Endothelial cell (in vitro differentiated cells): ENCODE results near the gene DNAJC13. TPM values are rescaled to one million over a fixed set of nuclear protein-coding genes. Genes with fewer than 3 reads are reported as not detected.

Source experiments
- DNase-seq: peaks from one replicate; pipeline ENCODE4 v3.0.0; 2021; ENCODE audit warnings: low spot score
- H3K27ac Mint-ChIP-seq: one replicate; pipeline ENCODE4 v1.8.0; 2021; ENCODE audit warnings: mixed read lengths, inconsistent platforms; ENCODE audit not compliant: unreplicated experiment
- H3K27me3 Mint-ChIP-seq: one replicate; pipeline ENCODE4 v1.8.0; 2021; ENCODE audit warnings: mild to moderate bottlenecking, moderate library complexity, mixed read lengths, inconsistent platforms; ENCODE audit not compliant: unreplicated experiment
- H3K36me3 Mint-ChIP-seq: one replicate; pipeline ENCODE4 v1.8.0; 2021; ENCODE audit warnings: mild to moderate bottlenecking, low read depth, mixed read lengths, inconsistent platforms; ENCODE audit not compliant: unreplicated experiment
- H3K4me1 Mint-ChIP-seq: one replicate; pipeline ENCODE4 v1.8.0; 2021; ENCODE audit warnings: mild to moderate bottlenecking, mixed read lengths, inconsistent platforms; ENCODE audit not compliant: unreplicated experiment
- H3K4me3 Mint-ChIP-seq: one replicate; pipeline ENCODE4 v1.8.0; 2021; ENCODE audit warnings: mild to moderate bottlenecking, mixed read lengths, inconsistent platforms; ENCODE audit not compliant: unreplicated experiment
- H3K9me3 Mint-ChIP-seq: one replicate; pipeline ENCODE4 v1.8.0; 2021; ENCODE audit warnings: mixed read lengths, inconsistent platforms; ENCODE audit not compliant: unreplicated experiment
- CTCF ChIP-seq: fragments of 200-600 bp; sonication (generic); IDR thresholded peaks from one replicate; pipeline ENCODE4 v1.5.0; 2021; ENCODE audit warnings: antibody characterized with exemption; ENCODE audit not compliant: unreplicated experiment
- total RNA-seq: library from RNA; stranded (reverse); fragmentation: NEBNext Ultra II Directional; extraction: Animal tissue kit (Norgen Biotek cat#: 25700); gene quantifications from one replicate; pipeline ENCODE4 v1.2.1, GENCODE V29; 2021; ENCODE audit not compliant: unreplicated experiment

Gene DNAJC13
- total RNA-seq, 1 donor from 2014 or later, result 50.4 TPM

- DNase-seq, result no peak
- H3K4me1 Mint-ChIP-seq, result no peaks in the 10 kb centered on the region
- H3K4me3 Mint-ChIP-seq, result no peak overlapping the region
- H3K27ac Mint-ChIP-seq, result no peak overlapping the region
- H3K27me3 Mint-ChIP-seq, result no peaks in the 10 kb centered on the region
- no peak for TF ChIP-seq CTCF
- no peaks in the 10 kb centered on the region for H3K9me3 Mint-ChIP-seq
- H3K36me3 Mint-ChIP-seq, result no peaks in the 10 kb centered on the region
Observed at GRCh38 chr3:132378846-132379245, 38.5 kb upstream of the DNAJC13 start.

GRCh38 chr3:132380920-132381319, 36.4 kb upstream of the DNAJC13 start:
- Mint-ChIP-seq H3K36me3 (no peaks in the 10 kb centered on the region), H3K9me3 (no peaks in the 10 kb centered on the region), H3K27me3 (peaks cover 2% of the 10 kb centered on the region), H3K27ac (no peak overlapping the region), H3K4me1 (no peaks in the 10 kb centered on the region), H3K4me3 (no peak overlapping the region)
- TF ChIP-seq CTCF, result no peak
- no peak for DNase-seq

- Mint-ChIP-seq H3K4me3 (no peak overlapping the region), H3K4me1 (no peaks in the 10 kb centered on the region), H3K36me3 (no peaks in the 10 kb centered on the region), H3K27me3 (peaks cover 2% of the 10 kb centered on the region), H3K27ac (no peak overlapping the region), H3K9me3 (no peaks in the 10 kb centered on the region)
- no peak for TF ChIP-seq CTCF
- no peak for DNase-seq
Observed at GRCh38 chr3:132381348-132381944, 35.9 kb upstream of the DNAJC13 start.

- TF ChIP-seq CTCF, result no peak
- peaks cover 2% of the 10 kb centered on the region for H3K27me3 Mint-ChIP-seq
- no peak for DNase-seq
- no peaks in the 10 kb centered on the region for H3K9me3 Mint-ChIP-seq
- H3K27ac Mint-ChIP-seq, result no peak overlapping the region
- no peaks in the 10 kb centered on the region for H3K36me3 Mint-ChIP-seq
- no peaks in the 10 kb centered on the region for H3K4me1 Mint-ChIP-seq
- no peak overlapping the region for H3K4me3 Mint-ChIP-seq
Observed at GRCh38 chr3:132382267-132382666, 35.0 kb upstream of the DNAJC13 start.

- no peaks in the 10 kb centered on the region for H3K4me1 Mint-ChIP-seq
- H3K36me3 Mint-ChIP-seq, result no peaks in the 10 kb centered on the region
- no peak overlapping the region for H3K27ac Mint-ChIP-seq
Observed at GRCh38 chr3:132382688-132383194, 34.6 kb upstream of the DNAJC13 start.

More at GRCh38 chr3:132382688-132383194, 34.6 kb upstream of the DNAJC13 start:
- Mint-ChIP-seq H3K4me3 (no peak overlapping the region), H3K9me3 (no peaks in the 10 kb centered on the region), H3K27me3 (peaks cover 2% of the 10 kb centered on the region)
- no peak for TF ChIP-seq CTCF
- DNase-seq, result no peak
